ENCODE data around the gene TMIGD2.

DNA sequence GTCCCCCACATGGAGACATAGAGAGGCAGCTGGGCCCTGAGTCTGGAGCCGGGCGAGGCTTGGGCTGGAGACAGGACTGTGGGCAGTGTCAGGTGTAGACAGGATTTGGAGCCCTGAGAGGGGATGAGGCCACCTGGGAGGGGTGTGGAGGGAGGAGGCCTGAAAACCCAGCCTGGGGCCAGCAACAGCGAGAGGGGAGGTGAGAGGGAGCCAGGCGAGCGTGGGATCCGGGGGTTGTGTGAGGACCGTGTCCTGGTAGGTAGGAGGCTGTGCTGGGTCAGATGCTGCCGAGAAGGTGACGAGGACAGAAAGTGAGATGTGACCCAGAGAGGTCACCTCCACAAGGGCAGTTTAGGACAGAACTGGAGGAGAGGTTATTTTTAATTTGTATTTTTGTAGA lies 48.5 kb upstream of the TMIGD2 start:
- TF ChIP-seq CTCF (IDR thresholded peaks at IDR 0.05; ENCODE audit: low read length) (no peak), EZH2 (IDR thresholded peaks at IDR 0.05; ENCODE audit: borderline replicate concordance, low read length) (no peak)

Data from OCI-LY1 (cell line).